ENCODE data around the gene CDK1. TPM values are rescaled to one million over a fixed set of nuclear protein-coding genes. Genes with fewer than 3 reads are reported as not detected.

CDK1 gene
- total RNA-seq, 1 experiment from 2014 or later = 137 TPM

GRCh38 chr10:60796481-60796880 lies 18.2 kb downstream of the CDK1 start:
- Histone ChIP-seq H2AFZ (no peak overlapping the region), H3K9me2 (ENCODE audit: insufficient read depth) (no peaks in the 10 kb centered on the region), H3K4me1 (replicated peaks; ENCODE audit: insufficient read depth) (peaks cover 6% of the 10 kb centered on the region), H3K4me3 (no peak overlapping the region), H3F3A (ENCODE audit: insufficient read depth, low read depth) (peaks cover 34% of the 10 kb centered on the region), H4K20me1 (ENCODE audit: insufficient read depth) (peaks cover 6% of the 10 kb centered on the region), H3K27ac (no peak overlapping the region), H3K36me3 (ENCODE audit: low read depth) (peaks cover 40% of the 10 kb centered on the region), H3K79me2 (ENCODE audit: low read depth) (peaks cover 21% of the 10 kb centered on the region), H3K27me3 (ENCODE audit: insufficient read depth, low read depth) (no peaks in the 10 kb centered on the region), H3K4me2 (no peak overlapping the region), H3K9me3 (ENCODE audit: insufficient read depth, low read depth) (no peaks in the 10 kb centered on the region)
- CTCF ChIA-PET = no interaction called here
- POLR2A ChIA-PET (ENCODE audit: unreplicated experiment) = no interaction called here
- TF ChIP-seq CTCF (conservative IDR thresholded peaks at IDR 0.05) (no peak), EZH2 (IDR thresholded peaks at IDR 0.05; ENCODE audit: low read depth) (no peak)
- BruUV-seq (replicated peaks) = no TSS peak
- no peak for DNase-seq
- intact Hi-C loops (cut with micrococcal nuclease; ENCODE audit: unreplicated experiment) = no loop called here

- Histone ChIP-seq H3K27me3 (ENCODE audit: insufficient read depth, low read depth) (no peaks in the 10 kb centered on the region), H3K4me2 (no peak overlapping the region), H3K9me3 (ENCODE audit: insufficient read depth, low read depth) (no peaks in the 10 kb centered on the region), H3K4me3 (no peak overlapping the region), H2AFZ (no peak overlapping the region; the same call in 1 of the 2 replicates), H3K36me3 (ENCODE audit: low read depth) (peaks cover 33% of the 10 kb centered on the region), H3F3A (ENCODE audit: insufficient read depth, low read depth) (peaks cover 34% of the 10 kb centered on the region), H4K20me1 (ENCODE audit: insufficient read depth) (no peaks in the 10 kb centered on the region), H3K4me1 (replicated peaks; ENCODE audit: insufficient read depth) (peaks cover 11% of the 10 kb centered on the region), H3K79me2 (ENCODE audit: low read depth) (peaks cover 14% of the 10 kb centered on the region; the same call in 1 of the 2 replicates), H3K9me2 (ENCODE audit: insufficient read depth) (no peaks in the 10 kb centered on the region), H3K27ac (no peak overlapping the region)
- TF ChIP-seq EZH2 (IDR thresholded peaks at IDR 0.05; ENCODE audit: low read depth) = no peak
- intact Hi-C loops (cut with micrococcal nuclease; ENCODE audit: unreplicated experiment) = no loop called here
- ChIA-PET CTCF (no interaction called here), POLR2A (ENCODE audit: unreplicated experiment) (no interaction called here)
- DNase-seq = no peak
- no TSS peak for BruUV-seq (replicated peaks)
These were observed 18.9 kb downstream of the CDK1 start for GRCh38 chr10:60797200-60797599.

GRCh38 chr10:60798031-60798430 lies 19.8 kb downstream of the CDK1 start:
- TF ChIP-seq EZH2 (IDR thresholded peaks at IDR 0.05; ENCODE audit: low read depth) (no peak), CTCF (conservative IDR thresholded peaks at IDR 0.05) (no peak)
- no peaks in the 10 kb centered on the region for H3K9me2 ChIP-seq (ENCODE audit: insufficient read depth)
- ChIA-PET CTCF (no interaction called here), POLR2A (ENCODE audit: unreplicated experiment) (interaction anchor here (0.8 kb wide), 1 partner anchor 151 kb away, joined by 8 read pairs; no protein-coding TSS in a partner anchor)
- H3K27ac ChIP-seq = no peak overlapping the region
- no peak overlapping the region for H2AFZ ChIP-seq
- no peak for DNase-seq
- H3K9me3 ChIP-seq (ENCODE audit: insufficient read depth, low read depth) = no peaks in the 10 kb centered on the region
- H3K4me2 ChIP-seq = no peak overlapping the region
- H3K4me1 ChIP-seq (replicated peaks; ENCODE audit: insufficient read depth) = peaks cover 11% of the 10 kb centered on the region
- H3K27me3 ChIP-seq (ENCODE audit: insufficient read depth, low read depth) = no peaks in the 10 kb centered on the region
- H4K20me1 ChIP-seq (ENCODE audit: insufficient read depth) = no peaks in the 10 kb centered on the region
- H3F3A ChIP-seq (ENCODE audit: insufficient read depth, low read depth) = peaks cover 34% of the 10 kb centered on the region
- no peak overlapping the region for H3K4me3 ChIP-seq
- peaks cover 25% of the 10 kb centered on the region for H3K36me3 ChIP-seq (ENCODE audit: low read depth)
- peaks cover 7% of the 10 kb centered on the region; the same call in 1 of the 2 replicates for H3K79me2 ChIP-seq (ENCODE audit: low read depth)
- intact Hi-C loops (cut with micrococcal nuclease; ENCODE audit: unreplicated experiment) = no loop called here
- TSS peak; percentile 13 for BruUV-seq (replicated peaks)

GRCh38 chr10:60798870-60799269 lies 20.6 kb downstream of the CDK1 start:
- H3K27ac ChIP-seq = no peak overlapping the region
- H2AFZ ChIP-seq = no peak overlapping the region
- peaks cover 17% of the 10 kb centered on the region for H3K36me3 ChIP-seq (ENCODE audit: low read depth)
- no peak overlapping the region for H3K4me3 ChIP-seq
- no peaks in the 10 kb centered on the region for H3K9me3 ChIP-seq (ENCODE audit: insufficient read depth, low read depth)
- ChIA-PET CTCF (no interaction called here), POLR2A (ENCODE audit: unreplicated experiment) (no interaction called here)
- BruUV-seq (replicated peaks) = no TSS peak
- no peak for DNase-seq
- H3F3A ChIP-seq (ENCODE audit: insufficient read depth, low read depth) = peaks cover 34% of the 10 kb centered on the region
- no peaks in the 10 kb centered on the region for H4K20me1 ChIP-seq (ENCODE audit: insufficient read depth)
- no peak overlapping the region for H3K4me2 ChIP-seq
- TF ChIP-seq CTCF (conservative IDR thresholded peaks at IDR 0.05) (no peak), EZH2 (IDR thresholded peaks at IDR 0.05; ENCODE audit: low read depth) (no peak)
- peaks cover 11% of the 10 kb centered on the region for H3K4me1 ChIP-seq (replicated peaks; ENCODE audit: insufficient read depth)
- no peaks in the 10 kb centered on the region for H3K27me3 ChIP-seq (ENCODE audit: insufficient read depth, low read depth)
- no peaks in the 10 kb centered on the region for H3K79me2 ChIP-seq (ENCODE audit: low read depth)
- intact Hi-C loops (cut with micrococcal nuclease; ENCODE audit: unreplicated experiment) = no loop called here
- no peaks in the 10 kb centered on the region for H3K9me2 ChIP-seq (ENCODE audit: insufficient read depth)
